BJ (cell line): ENCODE results near the gene DDX52. TPM values are rescaled to one million over a fixed set of nuclear protein-coding genes. Genes with fewer than 3 reads are reported as not detected.
A peak's percentile ranks its signal among the peaks of the same experiment; 100 is the strongest.

Experiments used
- CTCF ChIA-PET: fragments of 350-600 bp; formaldehyde crosslinking; extraction: SDS; loops from one replicate; lab custom pipeline; 2021; ENCODE audit warnings: antibody characterized with exemption, inconsistent platforms; lab: Yijun Ruan, JAX
- POLR2A ChIA-PET: fragments of 300-600 bp; sonication (Branson Sonifier 250); formaldehyde crosslinking; extraction: SDS; loops from one replicate; lab custom pipeline; 2021; ENCODE audit warnings: antibody characterized with exemption; lab: Charles Lee
- DNase-seq: peaks from one replicate; pipeline ENCODE4 v3.0.0-alpha.2; 2011; ENCODE audit warnings: low read depth
- H3K27me3 ChIP-seq: 2 replicates; pipeline ENCODE4 v1.6.0; 2011; ENCODE audit warnings: low read length; ENCODE audit not compliant: control insufficient read depth, insufficient read depth
- H3K36me3 ChIP-seq: 2 replicates; pipeline ENCODE4 v1.5.1; 2011; ENCODE audit warnings: low read length; ENCODE audit not compliant: control insufficient read depth, insufficient read depth
- H3K4me3 ChIP-seq: 2 replicates; pipeline ENCODE4 v1.5.1; 2011; ENCODE audit warnings: low read depth, mild to moderate bottlenecking, control low read depth, low read length
- polyA plus RNA-seq: library from polyadenylated mRNA; depleted of rRNA; stranded (reverse); fragments of >200 nt; gene quantifications from 2 replicates; pipeline ENCODE4 v1.2.3, GENCODE V29; 2011
- TF ChIP-seq, protein P1 (sequence below): IDR thresholded peaks from 2 replicates; pipeline ENCODE4 v1.5.1; 2011; ENCODE audit warnings: low read depth, mild to moderate bottlenecking, control low read depth, inconsistent platforms, low read length, moderate library complexity; ENCODE audit not compliant: insufficient read depth

DDX52 gene
- polyA plus RNA-seq, 1 experiment: 14.7 TPM

DNA sequence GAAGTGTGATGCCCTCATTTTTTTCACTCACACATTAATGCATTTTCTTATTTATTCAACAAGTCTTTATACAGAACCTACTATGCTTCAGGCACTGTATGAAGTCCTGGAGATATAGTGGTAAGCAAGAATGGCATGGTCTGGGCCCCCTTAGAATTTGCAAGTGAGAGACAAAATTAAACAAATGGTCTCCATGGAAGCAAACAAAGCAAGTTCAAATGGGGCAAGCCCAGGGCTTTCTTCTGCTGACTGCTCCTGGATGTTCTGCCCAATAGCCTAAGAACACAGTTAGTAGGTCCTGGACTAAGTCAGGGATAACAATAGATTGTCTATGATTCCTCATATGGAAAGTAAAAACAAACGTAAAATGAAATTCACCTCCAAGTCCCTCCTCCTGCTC lies 31.3 kb upstream of the DDX52 start:
- H3K27me3 ChIP-seq: no peaks in the 10 kb centered on the region
- POLR2A ChIA-PET: no interaction called here

DNA sequence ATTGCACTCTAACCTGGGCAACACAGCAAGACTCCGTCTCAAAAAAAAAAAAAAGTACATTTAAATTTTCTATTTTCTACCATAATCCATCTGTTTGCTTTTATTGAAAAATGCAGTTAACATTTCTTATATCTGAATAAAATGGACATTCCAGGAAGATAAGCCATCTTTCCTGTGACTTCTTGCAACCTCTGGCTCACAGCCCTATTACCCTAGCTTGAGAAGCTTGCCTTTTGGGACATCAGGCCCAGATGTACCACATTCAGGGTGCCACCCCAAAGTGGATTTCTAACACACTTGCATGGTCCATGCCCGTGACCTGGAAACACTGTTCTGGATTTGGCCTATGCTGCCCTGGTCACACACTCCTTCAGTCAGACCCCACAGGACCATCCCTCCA lies 30.1 kb upstream of the DDX52 start:
- CTCF ChIA-PET: no interaction called here
- POLR2A ChIA-PET: no interaction called here
- TF ChIP-seq, protein P1, sequence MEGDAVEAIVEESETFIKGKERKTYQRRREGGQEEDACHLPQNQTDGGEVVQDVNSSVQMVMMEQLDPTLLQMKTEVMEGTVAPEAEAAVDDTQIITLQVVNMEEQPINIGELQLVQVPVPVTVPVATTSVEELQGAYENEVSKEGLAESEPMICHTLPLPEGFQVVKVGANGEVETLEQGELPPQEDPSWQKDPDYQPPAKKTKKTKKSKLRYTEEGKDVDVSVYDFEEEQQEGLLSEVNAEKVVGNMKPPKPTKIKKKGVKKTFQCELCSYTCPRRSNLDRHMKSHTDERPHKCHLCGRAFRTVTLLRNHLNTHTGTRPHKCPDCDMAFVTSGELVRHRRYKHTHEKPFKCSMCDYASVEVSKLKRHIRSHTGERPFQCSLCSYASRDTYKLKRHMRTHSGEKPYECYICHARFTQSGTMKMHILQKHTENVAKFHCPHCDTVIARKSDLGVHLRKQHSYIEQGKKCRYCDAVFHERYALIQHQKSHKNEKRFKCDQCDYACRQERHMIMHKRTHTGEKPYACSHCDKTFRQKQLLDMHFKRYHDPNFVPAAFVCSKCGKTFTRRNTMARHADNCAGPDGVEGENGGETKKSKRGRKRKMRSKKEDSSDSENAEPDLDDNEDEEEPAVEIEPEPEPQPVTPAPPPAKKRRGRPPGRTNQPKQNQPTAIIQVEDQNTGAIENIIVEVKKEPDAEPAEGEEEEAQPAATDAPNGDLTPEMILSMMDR: no peak

More for the DNA sequence above, 31.3 kb upstream of the DDX52 start:
- TF ChIP-seq, protein P1: no peak
- Histone ChIP-seq H3K36me3 (no peaks in the 10 kb centered on the region), H3K4me3 (no peak overlapping the region)
- CTCF ChIA-PET: no interaction called here
- no peak for DNase-seq

GRCh38 chr17:37672548-37673078 lies 29.4 kb upstream of the DDX52 start:
- no peak for DNase-seq
- CTCF ChIA-PET: interaction anchor here (1.0 to 2.2 kb wide), 2 partner anchors 18 to 98 kb away, joined by 3 to 7 read pairs; no protein-coding TSS in a partner anchor
- TF ChIP-seq, protein P1: no peak
- no peaks in the 10 kb centered on the region for H3K36me3 ChIP-seq
- H3K27me3 ChIP-seq: no peaks in the 10 kb centered on the region
- H3K4me3 ChIP-seq: no peak overlapping the region
- POLR2A ChIA-PET: interaction anchor here (1.1 kb wide), 1 partner anchor 144 kb away, joined by 4 read pairs; no protein-coding TSS in a partner anchor

More for the DNA sequence above, 30.1 kb upstream of the DDX52 start:
- DNase-seq: no peak
- Histone ChIP-seq H3K27me3 (no peaks in the 10 kb centered on the region), H3K36me3 (no peaks in the 10 kb centered on the region), H3K4me3 (no peak overlapping the region)

DNA sequence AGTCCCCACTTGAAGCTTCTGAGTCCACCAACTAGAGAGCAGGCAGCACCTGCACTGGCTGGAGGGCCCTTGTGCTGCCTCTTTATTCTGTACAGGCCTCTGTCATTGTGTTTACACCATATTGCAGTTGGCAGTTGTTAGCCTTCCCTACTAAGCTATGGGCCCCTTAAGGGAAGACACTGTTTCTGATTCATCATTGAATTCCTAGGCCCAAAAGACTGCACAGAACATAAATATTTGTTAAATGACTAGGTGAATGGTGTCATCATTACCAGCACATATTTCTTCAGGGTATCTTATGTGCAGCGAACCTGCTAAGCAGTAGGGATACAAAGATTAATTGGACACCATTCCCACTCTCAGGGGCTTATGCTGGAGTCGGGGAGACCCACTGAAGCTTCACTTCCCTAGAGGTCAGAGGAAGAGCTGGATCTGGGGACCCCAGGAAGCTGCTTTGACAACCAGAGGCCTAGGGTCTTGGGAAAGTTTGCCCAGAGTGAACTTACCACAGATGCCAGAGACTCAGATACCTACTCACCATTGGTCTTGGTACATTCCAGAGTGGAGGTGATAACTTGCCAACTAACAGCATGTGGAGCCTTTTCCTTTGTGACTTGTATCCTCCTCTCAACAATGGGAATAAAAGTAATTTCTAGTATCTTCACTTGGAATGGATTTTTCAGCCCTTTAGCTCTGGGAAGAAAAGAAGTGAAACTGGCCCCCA lies 28.7 kb upstream of the DDX52 start:
- DNase-seq: peak; percentile 87
- TF ChIP-seq, protein P1: no peak
- ChIA-PET CTCF (interaction anchor here (0.7 to 2.2 kb wide), 4 partner anchors 11 to 99 kb away, joined by 3 to 7 read pairs (median 4); no protein-coding TSS in a partner anchor), POLR2A (interaction anchor here (1.1 kb wide), 1 partner anchor 145 kb away, joined by 4 read pairs; no protein-coding TSS in a partner anchor)
- Histone ChIP-seq H3K4me3 (no peak overlapping the region), H3K36me3 (no peaks in the 10 kb centered on the region), H3K27me3 (no peaks in the 10 kb centered on the region)

DNA sequence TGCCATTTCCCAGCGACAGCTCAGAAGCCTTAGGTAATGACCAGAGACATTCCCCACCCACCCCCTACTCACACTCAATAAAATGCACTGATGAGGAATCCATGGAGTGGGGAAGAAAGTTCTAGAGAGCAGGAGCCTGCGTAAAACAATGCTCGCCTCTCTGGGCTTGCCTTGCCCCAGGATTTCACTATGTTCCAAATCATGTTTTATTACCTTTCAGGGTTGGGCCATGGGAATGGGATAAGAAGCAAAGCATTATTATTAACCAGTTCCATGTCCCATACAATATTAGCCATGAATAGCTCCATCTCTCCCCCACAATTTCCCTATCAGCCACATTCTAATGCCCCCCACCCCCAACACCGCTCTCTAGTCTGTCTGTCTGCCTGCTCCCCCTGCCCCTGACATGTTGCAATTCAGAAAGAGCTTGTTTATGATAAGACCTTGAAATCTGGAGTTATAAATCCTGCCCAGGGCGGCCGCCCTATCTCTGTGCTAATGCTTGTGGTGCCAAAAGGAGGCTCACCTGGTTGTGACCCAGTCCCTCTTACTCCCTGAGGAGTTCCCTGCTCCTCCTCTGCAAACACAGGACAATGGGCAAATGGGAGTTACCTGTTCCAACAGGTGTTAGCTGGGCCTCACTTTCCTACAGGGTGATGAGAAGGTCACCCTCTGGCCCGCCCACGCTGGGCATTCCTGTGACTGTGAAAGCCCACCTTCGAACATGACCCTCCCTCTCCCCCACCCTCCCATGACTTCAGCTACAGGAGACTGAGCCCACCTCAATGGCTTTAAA lies 28.0 kb upstream of the DDX52 start:
- Histone ChIP-seq H3K4me3 (no peak overlapping the region), H3K27me3 (no peaks in the 10 kb centered on the region), H3K36me3 (no peaks in the 10 kb centered on the region)
- ChIA-PET POLR2A (no interaction called here), CTCF (interaction anchor here (0.7 to 2.2 kb wide), 4 partner anchors 11 to 100 kb away, joined by 3 to 7 read pairs (median 4); no protein-coding TSS in a partner anchor)
- TF ChIP-seq, protein P1: no peak
- DNase-seq: no peak
